HG03469 (cell line): ENCODE measurements around the gene GPR143.

ENCODE experiments used
- ATAC-seq: cut with Tn5 transposase; IDR thresholded peaks from one replicate; pipeline ENCODE4 v1.9.1; 2021; ENCODE audit warnings: mild to moderate bottlenecking, moderate library complexity, moderate number of reproducible peaks; ENCODE audit not compliant: unreplicated experiment

GPR143 gene

GRCh38 chrX:9677098-9677739, 88.4 kb downstream of the GPR143 start:
- ATAC-seq = peak; percentile 99

- ATAC-seq = no peak
These were observed 88.9 kb downstream of the GPR143 start for GRCh38 chrX:9676738-9677097.

- ATAC-seq = no peak
These were observed 89.3 kb downstream of the GPR143 start for GRCh38 chrX:9676306-9676705.
